ENCODE results near the gene OR8H1.

OR8H1 gene
- 0 reads per million in 2 donors for total RNA-seq

- DNase-seq: no peak
These were observed at the start of gene OR8H1 for GRCh38 chr11:56292154-56292553. Gene OR8H1, minus strand, starts transcription at chr11:56292254. Its CDS starts 1,192 bp downstream, at chr11:56291062.

- no peak for DNase-seq
These were observed 48.2 kb upstream of the OR8H1 start for GRCh38 chr11:56340289-56340688.

- no peak for DNase-seq
These were observed 41.1 kb upstream of the OR8H1 start for GRCh38 chr11:56333156-56333555.

GRCh38 chr11:56331861-56332491 lies 39.9 kb upstream of the OR8H1 start:
- DNase-seq: peak; percentile 6

GRCh38 chr11:56314844-56315243 lies 22.8 kb upstream of the OR8H1 start, which contains the start of gene OR8K3:
Gene OR8K3, plus strand, starts transcription at chr11:56315144. Its CDS starts 3,163 bp downstream, at chr11:56318307.
- no peak for DNase-seq

GRCh38 chr11:56307836-56308235 lies 15.8 kb upstream of the OR8H1 start:
- no peak for DNase-seq

- no peak for DNase-seq
These were observed 4.8 kb upstream of the OR8H1 start for GRCh38 chr11:56296898-56297297.

- DNase-seq: no peak
These were observed 18.2 kb downstream of the OR8H1 start, which contains the start of gene OR5T1 for GRCh38 chr11:56273854-56274253. Gene OR5T1, plus strand, starts transcription at chr11:56274154. Its CDS starts 1,485 bp downstream, at chr11:56275639.

GRCh38 chr11:56271092-56271491 lies 21.0 kb downstream of the OR8H1 start:
- DNase-seq: no peak

- DNase-seq: no peak
These were observed 40.1 kb downstream of the OR8H1 start, which contains the start of gene OR5T3 for GRCh38 chr11:56251954-56252353. Gene OR5T3, plus strand, starts transcription at chr11:56252254. Its CDS starts 0 bp downstream, at chr11:56252254.
